Transverse colon (tissue), 4 donors: Measurements from ENCODE around the gene AKAP7. TPM values are rescaled to one million over a fixed set of nuclear protein-coding genes. Genes with fewer than 3 reads are reported as not detected.
A peak's percentile ranks its signal among the peaks of the same experiment; 100 is the strongest.

ENCODE experiments used
- DNase-seq: peaks from one replicate; pipeline ENCODE4 v3.0.0-alpha.2; 2019
- H3K27ac ChIP-seq, 4 donors: fragments of 200-600 bp; sonication (generic); 2 replicates each; pipeline ENCODE4 v1.5.1; 2016 to 2018; ENCODE audit warnings: inconsistent platforms in 4 of 4
- H3K27me3 ChIP-seq: fragments of 200-600 bp; sonication (generic); 2 replicates; pipeline ENCODE4 v1.5.1; 2017; ENCODE audit warnings: inconsistent platforms
- H3K36me3 ChIP-seq, 4 donors: fragments of 200-600 bp; sonication (generic); 2 replicates each; pipeline ENCODE4 v1.5.1; 2017 to 2019; ENCODE audit warnings: inconsistent platforms in 4 of 4
- H3K4me1 ChIP-seq, 4 donors: fragments of 200-600 bp; sonication (generic); 2 replicates each; pipeline ENCODE4 v1.5.1; 2017 to 2020; ENCODE audit warnings: inconsistent platforms in 4 of 4
- H3K4me3 ChIP-seq, 4 donors: fragments of 200-600 bp; sonication (generic); 1 replicate in 1 of 4; 2 replicates in 3 of 4; pipeline versions ENCODE4 v1.5.1 to v1.6.1; 2017 to 2019; ENCODE audit warnings: inconsistent platforms in 4 of 4
- H3K9me3 ChIP-seq, 2 donors: fragments of 200-600 bp; sonication (generic); 2 replicates each; pipeline ENCODE4 v1.5.1; 2017 to 2019; ENCODE audit warnings: inconsistent platforms in 2 of 2
- EP300 ChIP-seq: sonication (generic); formaldehyde crosslinking; IDR thresholded peaks from one replicate; pipeline ENCODE4 v1.6.1; 2017; ENCODE audit warnings: antibody characterized with exemption, low read depth
- POLR2A ChIP-seq: fragments of 450-650 bp; IDR thresholded peaks from one replicate; pipeline ENCODE4 v1.6.1; 2016; ENCODE audit warnings: antibody characterized with exemption, mild to moderate bottlenecking, moderate library complexity
- POLR2AphosphoS5 ChIP-seq, 3 donors: sonication (generic); formaldehyde crosslinking; IDR thresholded peaks; one replicate each; pipeline ENCODE4 v1.6.1; 2016; ENCODE audit warnings: antibody characterized with exemption in 3 of 3
- WGBS, 2 donors: methylation state at CpG; one replicate each; pipeline ENCODE4 v1.1.5; 2018; ENCODE audit warnings: low coverage in 1 of 2; 5-methylcytosine and 5-hydroxymethylcytosine counted together
- in situ Hi-C, 4 donors: fragments of 200-750 bp; cut with MboI; loops; one replicate each; pipeline versions ENCODE4 v1.15.0 to v1.15.1; 2017; ENCODE audit warnings: low sequenced_read_pairs in 3 of 4, low pct_ligation_motif_present in 1 of 4, low pct_unique_long_range_greater_than_20kb in 1 of 4
- intact Hi-C: fragments of 100-400 bp; cut with DNase I; formaldehyde crosslinking; loops from one replicate; pipeline ENCODE4 v1.15.1; 2023; ENCODE audit warnings: low total_unique reads
- total RNA-seq, 4 donors: library from RNA; depleted of rRNA; stranded (reverse); fragments of >200 nt; gene quantifications; one replicate each; pipeline ENCODE4 v1.1.0, GENCODE V29; 2016
- TF ChIP-seq, protein P1 (sequence below), 5 experiments: fragments of 200-600 bp in 3 of 5; fragments of 450-650 bp in 2 of 5; sonication (generic) in 3 of 5; IDR thresholded peaks; 1 replicate in 2 of 5; 2 replicates in 3 of 5; pipeline ENCODE4 v1.5.1; 2016 to 2017; ENCODE audit warnings: antibody characterized with exemption in 5 of 5, inconsistent platforms in 3 of 5, mild to moderate bottlenecking in 2 of 5, moderate library complexity in 1 of 5

AKAP7 gene
- total RNA-seq, 4 donors from 2014 or later, result 4.9 to 19.1 (median 12.0) TPM

- Histone ChIP-seq H3K9me3 (no peaks in the 10 kb centered on the region), H3K4me1 (peaks cover 0 to 1% (median 0%) of the 10 kb centered on the region in 4 donors), H3K27ac (no peak overlapping the region), H3K4me3 (no peak overlapping the region), H3K36me3 (no peaks in the 10 kb centered on the region), H3K27me3 (no peaks in the 10 kb centered on the region)
- TF ChIP-seq POLR2A (no peak), EP300 (no peak), POLR2AphosphoS5 (IDR thresholded peaks at IDR 0.05) (no peak)
- TF ChIP-seq, protein P1, sequence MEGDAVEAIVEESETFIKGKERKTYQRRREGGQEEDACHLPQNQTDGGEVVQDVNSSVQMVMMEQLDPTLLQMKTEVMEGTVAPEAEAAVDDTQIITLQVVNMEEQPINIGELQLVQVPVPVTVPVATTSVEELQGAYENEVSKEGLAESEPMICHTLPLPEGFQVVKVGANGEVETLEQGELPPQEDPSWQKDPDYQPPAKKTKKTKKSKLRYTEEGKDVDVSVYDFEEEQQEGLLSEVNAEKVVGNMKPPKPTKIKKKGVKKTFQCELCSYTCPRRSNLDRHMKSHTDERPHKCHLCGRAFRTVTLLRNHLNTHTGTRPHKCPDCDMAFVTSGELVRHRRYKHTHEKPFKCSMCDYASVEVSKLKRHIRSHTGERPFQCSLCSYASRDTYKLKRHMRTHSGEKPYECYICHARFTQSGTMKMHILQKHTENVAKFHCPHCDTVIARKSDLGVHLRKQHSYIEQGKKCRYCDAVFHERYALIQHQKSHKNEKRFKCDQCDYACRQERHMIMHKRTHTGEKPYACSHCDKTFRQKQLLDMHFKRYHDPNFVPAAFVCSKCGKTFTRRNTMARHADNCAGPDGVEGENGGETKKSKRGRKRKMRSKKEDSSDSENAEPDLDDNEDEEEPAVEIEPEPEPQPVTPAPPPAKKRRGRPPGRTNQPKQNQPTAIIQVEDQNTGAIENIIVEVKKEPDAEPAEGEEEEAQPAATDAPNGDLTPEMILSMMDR (IDR thresholded peaks at IDR 0.05), result no peak
- in situ Hi-C loops, result loop anchor here in 1 of 4 donors (25.0 kb wide), 1 partner anchor 359 kb away; no protein-coding TSS in a partner anchor
- intact Hi-C loops, result no loop called here
- WGBS, 2 donors, result 93 to 96% methylated on average over 5 to 6 of the region's 6 CpGs
- DNase-seq, result no peak
Observed at GRCh38 chr6:131177996-131178395, 42.7 kb downstream of the AKAP7 start.

- peaks cover 0 to 5% (median 0%) of the 10 kb centered on the region in 4 donors for H3K4me1 ChIP-seq
- no peaks in the 10 kb centered on the region for H3K9me3 ChIP-seq
- in situ Hi-C loops (loop anchor here (10.0 to 25.0 kb wide), 3 partner anchors 342 to 354 kb away; no protein-coding TSS in a partner anchor), intact Hi-C loops (no loop called here)
- no peaks in the 10 kb centered on the region for H3K36me3 ChIP-seq
- 18 to 21% methylated on average over 5 of the region's 5 CpGs for WGBS, 2 donors
- no peaks in the 10 kb centered on the region for H3K27me3 ChIP-seq
- no peak for DNase-seq
- TF ChIP-seq, protein P1 (IDR thresholded peaks at IDR 0.05), result peak in 4 of 5 experiments; percentile 37 to 53 (median 46)
- TF ChIP-seq POLR2A, result no peak
- no peak overlapping the region for H3K27ac ChIP-seq
- no peak overlapping the region for H3K4me3 ChIP-seq
Observed at GRCh38 chr6:131182991-131183425, 47.7 kb downstream of the AKAP7 start.

DNA sequence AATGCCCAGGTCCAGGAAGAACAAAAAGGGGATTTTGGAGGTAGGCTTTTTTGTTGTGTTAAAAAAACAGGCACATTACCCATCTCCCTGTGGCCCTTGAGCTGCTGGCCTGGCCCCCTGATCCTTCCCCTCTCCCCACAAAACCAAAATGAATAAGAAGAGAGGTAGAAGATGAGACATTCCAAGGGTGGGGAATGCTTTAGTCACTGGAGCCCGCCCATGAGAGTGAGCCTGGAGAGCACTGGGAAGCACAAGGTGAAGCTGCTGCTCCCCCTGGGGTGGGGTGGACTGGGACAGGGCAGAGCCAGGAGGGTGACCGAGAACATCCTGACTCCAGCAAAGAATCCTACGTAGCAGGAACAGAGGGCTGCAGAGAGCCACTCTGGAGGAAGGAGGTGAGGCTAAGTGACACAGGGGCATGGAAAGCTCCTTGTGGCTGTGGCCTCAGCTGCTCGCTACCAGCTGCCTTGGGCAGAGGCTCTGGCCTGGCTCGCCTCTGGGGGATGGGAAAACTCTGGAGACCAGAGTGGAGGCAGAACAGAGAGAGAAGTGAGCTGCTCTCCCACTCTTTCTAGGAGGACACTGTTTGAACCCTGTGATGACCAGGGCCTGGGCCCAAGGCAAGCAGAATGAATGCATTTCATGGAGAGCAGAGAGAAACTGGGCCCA lies 48.3 kb downstream of the AKAP7 start:
- H3K36me3 ChIP-seq, result no peaks in the 10 kb centered on the region
- in situ Hi-C loops, result loop anchor here (10.0 to 25.0 kb wide), 3 partner anchors 341 to 354 kb away; no protein-coding TSS in a partner anchor
- 99 to 100% methylated on average over 1 to 5 of the region's 5 CpGs for WGBS, 2 donors
- no peak for DNase-seq
- peaks cover 0 to 5% (median 0%) of the 10 kb centered on the region in 4 donors for H3K4me1 ChIP-seq
- no peaks in the 10 kb centered on the region for H3K27me3 ChIP-seq
- no peaks in the 10 kb centered on the region for H3K9me3 ChIP-seq
- TF ChIP-seq, protein P1 (IDR thresholded peaks at IDR 0.05), result no peak
- no peak for TF ChIP-seq POLR2AphosphoS5 (IDR thresholded peaks at IDR 0.05)
- intact Hi-C loops, result no loop called here
- no peak overlapping the region for H3K27ac ChIP-seq
- H3K4me3 ChIP-seq, result no peak overlapping the region

- Histone ChIP-seq H3K36me3 (no peaks in the 10 kb centered on the region), H3K9me3 (peaks cover 6 to 16% of the 10 kb centered on the region in 2 donors), H3K27ac (no peak overlapping the region), H3K4me1 (no peaks in the 10 kb centered on the region), H3K27me3 (no peaks in the 10 kb centered on the region), H3K4me3 (no peak overlapping the region)
- 57 to 91% methylated on average over 1 to 3 of the region's 3 CpGs for WGBS, 2 donors
- in situ Hi-C loops (loop anchor here in 1 of 4 donors (25.0 kb wide), 1 partner anchor 346 kb away; no protein-coding TSS in a partner anchor), intact Hi-C loops (no loop called here)
- TF ChIP-seq POLR2A, result no peak
- no peak for TF ChIP-seq POLR2AphosphoS5 (IDR thresholded peaks at IDR 0.05)
- no peak for TF ChIP-seq EP300
- TF ChIP-seq, protein P1 (IDR thresholded peaks at IDR 0.05), result no peak
- no peak for DNase-seq
Observed at GRCh38 chr6:131191590-131191989, 56.3 kb downstream of the AKAP7 start.
